K562 (cell line): Measurements from ENCODE around the gene AIM2. TPM values are rescaled to one million over a fixed set of nuclear protein-coding genes. Genes with fewer than 3 reads are reported as not detected.
A peak's percentile ranks its signal among the peaks of the same experiment; 100 is the strongest.

Experiments
- FOXA1 ChIP-seq: fragments of 450-650 bp; IDR thresholded peaks from 2 replicates; pipeline ENCODE4 v1.6.1; 2016; ENCODE audit warnings: mild to moderate bottlenecking, borderline replicate concordance
- NFIC ChIP-seq: fragments of 450-650 bp; IDR thresholded peaks from 2 replicates; pipeline ENCODE4 v1.6.1; 2017; ENCODE audit warnings: mild to moderate bottlenecking, inconsistent platforms
- NUFIP1 ChIP-seq: fragments of 450-650 bp; IDR thresholded peaks from 2 replicates; pipeline ENCODE4 v1.6.1; 2018; ENCODE audit not compliant: partially characterized antibody
- PYGO2 ChIP-seq: fragments of 450-650 bp; IDR thresholded peaks from 2 replicates; pipeline ENCODE4 v1.6.1; 2016; ENCODE audit warnings: mild to moderate bottlenecking, missing genetic modification characterization, moderate library complexity, missing compliant biosample characterization
- SP1 ChIP-seq: sonication (generic); formaldehyde crosslinking; IDR thresholded peaks from 2 replicates; pipeline ENCODE4 v1.8.1; 2022; ENCODE audit warnings: mild to moderate bottlenecking, missing genetic modification reagents
- ZNF398 ChIP-seq: fragments of 250-450 bp; sonication (Bioruptor Pico); IDR thresholded peaks from 2 replicates; pipeline ENCODE4 v1.8.0; 2021; ENCODE audit warnings: moderate library complexity, mild to moderate bottlenecking, inconsistent platforms
- ZNF561 ChIP-seq: fragments of 450-650 bp; formaldehyde crosslinking; conservative IDR thresholded peaks from 2 replicates; pipeline ENCODE4 v1.4.0; 2020; ENCODE audit warnings: mild to moderate bottlenecking, moderate library complexity
- polyA plus RNA-seq, 8 experiments: library from polyadenylated mRNA; depleted of rRNA in 4 of 8; stranded (reverse) in 5 of 8; unstranded in 3 of 8; fragments of >200 nt; fragmentation: Nextera tagmentation in 2 of 8; fragmentation: Illumina TruSeq in 1 of 8; extraction: Ambion mirVana in 2 of 8; extraction: Trizol in 1 of 8; gene quantifications; 2 replicates each; pipeline versions ENCODE4 v1.2.1 to v1.2.3, GENCODE V29; 2011 to 2014; ENCODE audit warnings: inconsistent platforms in 1 of 8, missing spikeins in 1 of 8
- total RNA-seq, 7 experiments: library from RNA; depleted of rRNA in 6 of 7; stranded (reverse); fragments of >200 nt in 6 of 7; fragmentation: Illumina TruSeq in 2 of 7; extraction: Trizol in 2 of 7; gene quantifications; 2 replicates each; pipeline versions ENCODE4 v1.2.1 to v1.2.3, GENCODE V29; 2011 to 2021; ENCODE audit warnings: low replicate concordance in 1 of 7
- TF ChIP-seq, protein P1 (sequence below), 3 experiments: fragments of 200-800 bp in 1 of 3; fragments of 250-450 bp in 1 of 3; fragments of 450-650 bp in 1 of 3; sonication (Bioruptor Pico) in 1 of 3; sonication (Bioruptor generic) in 1 of 3; formaldehyde crosslinking in 1 of 3; IDR thresholded peaks; 2 replicates each; pipeline versions ENCODE4 v1.6.1 to v1.8.0; 2016 to 2022; ENCODE audit warnings: mild to moderate bottlenecking in 2 of 3, missing genetic modification characterization in 2 of 3, missing compliant biosample characterization in 1 of 3, moderate library complexity in 1 of 3
- TF ChIP-seq, protein P2 (sequence below): fragments of 450-650 bp; formaldehyde crosslinking; IDR thresholded peaks from 2 replicates; pipeline ENCODE4 v1.4.0; 2022; ENCODE audit warnings: missing genetic modification characterization
- TF ChIP-seq, protein P3 (sequence below), 2 experiments: IDR thresholded peaks; 2 replicates each; pipeline ENCODE4 v1.6.1; 2011; ENCODE audit warnings: borderline replicate concordance in 1 of 2, control low read depth in 1 of 2, low read depth in 1 of 2, low read length in 1 of 2, mild to moderate bottlenecking in 1 of 2, mixed read lengths in 1 of 2, moderate library complexity in 1 of 2; ENCODE audit not compliant: insufficient read depth in 1 of 2, insufficient read length in 1 of 2, poor library complexity in 1 of 2, severe bottlenecking in 1 of 2; ENCODE audit errors: extremely low read depth in 1 of 2
- TF ChIP-seq, protein P4 (sequence below): fragments of 250-450 bp; sonication (Bioruptor Pico); IDR thresholded peaks from 2 replicates; pipeline ENCODE4 v1.5.0; 2020; ENCODE audit warnings: mild to moderate bottlenecking

The AIM2 gene
- total and polyA plus RNA-seq, 9 of the 15 experiments (the other 6 are each of a cell fraction or from before 2014, with no cell fraction given): 0.10 to 0.95 (median 0.22) TPM

DNA sequence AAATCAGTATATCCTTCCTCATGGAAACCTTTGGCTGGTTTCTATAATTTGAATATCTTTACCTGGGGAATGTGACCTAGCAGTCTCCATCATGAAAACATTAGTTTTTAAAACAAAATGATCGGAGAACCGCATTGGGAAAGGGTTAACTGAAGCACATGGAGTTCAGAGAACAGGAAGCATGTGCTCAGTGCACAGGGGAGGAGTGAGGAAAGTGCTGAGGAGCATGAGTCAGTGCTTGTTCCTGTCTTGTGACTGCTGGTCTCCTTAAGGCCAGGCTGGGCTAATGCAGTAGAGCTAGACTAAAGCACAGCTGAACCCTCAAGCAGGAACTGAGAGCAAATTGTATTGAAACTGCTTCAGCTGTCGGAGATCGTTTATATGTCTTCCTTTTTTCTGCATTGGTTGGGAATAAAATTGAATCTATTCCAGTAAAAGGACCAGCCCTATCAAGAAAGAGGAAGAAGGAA is 61.1 kb downstream of the AIM2 start (continued):
- TF ChIP-seq, protein P1, sequence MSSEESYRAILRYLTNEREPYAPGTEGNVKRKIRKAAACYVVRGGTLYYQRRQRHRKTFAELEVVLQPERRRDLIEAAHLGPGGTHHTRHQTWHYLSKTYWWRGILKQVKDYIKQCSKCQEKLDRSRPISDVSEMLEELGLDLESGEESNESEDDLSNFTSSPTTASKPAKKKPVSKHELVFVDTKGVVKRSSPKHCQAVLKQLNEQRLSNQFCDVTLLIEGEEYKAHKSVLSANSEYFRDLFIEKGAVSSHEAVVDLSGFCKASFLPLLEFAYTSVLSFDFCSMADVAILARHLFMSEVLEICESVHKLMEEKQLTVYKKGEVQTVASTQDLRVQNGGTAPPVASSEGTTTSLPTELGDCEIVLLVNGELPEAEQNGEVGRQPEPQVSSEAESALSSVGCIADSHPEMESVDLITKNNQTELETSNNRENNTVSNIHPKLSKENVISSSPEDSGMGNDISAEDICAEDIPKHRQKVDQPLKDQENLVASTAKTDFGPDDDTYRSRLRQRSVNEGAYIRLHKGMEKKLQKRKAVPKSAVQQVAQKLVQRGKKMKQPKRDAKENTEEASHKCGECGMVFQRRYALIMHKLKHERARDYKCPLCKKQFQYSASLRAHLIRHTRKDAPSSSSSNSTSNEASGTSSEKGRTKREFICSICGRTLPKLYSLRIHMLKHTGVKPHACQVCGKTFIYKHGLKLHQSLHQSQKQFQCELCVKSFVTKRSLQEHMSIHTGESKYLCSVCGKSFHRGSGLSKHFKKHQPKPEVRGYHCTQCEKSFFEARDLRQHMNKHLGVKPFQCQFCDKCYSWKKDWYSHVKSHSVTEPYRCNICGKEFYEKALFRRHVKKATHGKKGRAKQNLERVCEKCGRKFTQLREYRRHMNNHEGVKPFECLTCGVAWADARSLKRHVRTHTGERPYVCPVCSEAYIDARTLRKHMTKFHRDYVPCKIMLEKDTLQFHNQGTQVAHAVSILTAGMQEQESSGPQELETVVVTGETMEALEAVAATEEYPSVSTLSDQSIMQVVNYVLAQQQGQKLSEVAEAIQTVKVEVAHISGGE (CRISPR knock-in tag; IDR thresholded peaks at IDR 0.05): peak in 1 of 3 experiments; percentile 79; a peak in 2 of 6 replicates
- TF ChIP-seq NUFIP1 (no peak), ZNF398 (no peak), SP1 (no peak), PYGO2 (tag) (peak; percentile 48; the same call in 1 of the 2 replicates), FOXA1 (no peak), ZNF561 (CRISPR knock-in tag) (no peak), NFIC (no peak)
- TF ChIP-seq, protein P2, sequence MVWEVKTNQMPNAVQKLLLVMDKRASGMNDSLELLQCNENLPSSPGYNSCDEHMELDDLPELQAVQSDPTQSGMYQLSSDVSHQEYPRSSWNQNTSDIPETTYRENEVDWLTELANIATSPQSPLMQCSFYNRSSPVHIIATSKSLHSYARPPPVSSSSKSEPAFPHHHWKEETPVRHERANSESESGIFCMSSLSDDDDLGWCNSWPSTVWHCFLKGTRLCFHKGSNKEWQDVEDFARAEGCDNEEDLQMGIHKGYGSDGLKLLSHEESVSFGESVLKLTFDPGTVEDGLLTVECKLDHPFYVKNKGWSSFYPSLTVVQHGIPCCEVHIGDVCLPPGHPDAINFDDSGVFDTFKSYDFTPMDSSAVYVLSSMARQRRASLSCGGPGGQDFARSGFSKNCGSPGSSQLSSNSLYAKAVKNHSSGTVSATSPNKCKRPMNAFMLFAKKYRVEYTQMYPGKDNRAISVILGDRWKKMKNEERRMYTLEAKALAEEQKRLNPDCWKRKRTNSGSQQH (CRISPR knock-in tag): 0 out of 2 replicates have a peak, but pooled peaks have one; percentile 28
- TF ChIP-seq, protein P3, sequence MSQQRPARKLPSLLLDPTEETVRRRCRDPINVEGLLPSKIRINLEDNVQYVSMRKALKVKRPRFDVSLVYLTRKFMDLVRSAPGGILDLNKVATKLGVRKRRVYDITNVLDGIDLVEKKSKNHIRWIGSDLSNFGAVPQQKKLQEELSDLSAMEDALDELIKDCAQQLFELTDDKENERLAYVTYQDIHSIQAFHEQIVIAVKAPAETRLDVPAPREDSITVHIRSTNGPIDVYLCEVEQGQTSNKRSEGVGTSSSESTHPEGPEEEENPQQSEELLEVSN (IDR thresholded peaks at IDR 0.05; ENCODE audit: borderline replicate concordance in 1 of 2, extremely low read depth in 1 of 2, insufficient read depth in 1 of 2, insufficient read length in 1 of 2, low read depth in 1 of 2, low read length in 1 of 2, poor library complexity in 1 of 2, severe bottlenecking in 1 of 2): peak; percentile 47 to 72
- TF ChIP-seq, protein P4, sequence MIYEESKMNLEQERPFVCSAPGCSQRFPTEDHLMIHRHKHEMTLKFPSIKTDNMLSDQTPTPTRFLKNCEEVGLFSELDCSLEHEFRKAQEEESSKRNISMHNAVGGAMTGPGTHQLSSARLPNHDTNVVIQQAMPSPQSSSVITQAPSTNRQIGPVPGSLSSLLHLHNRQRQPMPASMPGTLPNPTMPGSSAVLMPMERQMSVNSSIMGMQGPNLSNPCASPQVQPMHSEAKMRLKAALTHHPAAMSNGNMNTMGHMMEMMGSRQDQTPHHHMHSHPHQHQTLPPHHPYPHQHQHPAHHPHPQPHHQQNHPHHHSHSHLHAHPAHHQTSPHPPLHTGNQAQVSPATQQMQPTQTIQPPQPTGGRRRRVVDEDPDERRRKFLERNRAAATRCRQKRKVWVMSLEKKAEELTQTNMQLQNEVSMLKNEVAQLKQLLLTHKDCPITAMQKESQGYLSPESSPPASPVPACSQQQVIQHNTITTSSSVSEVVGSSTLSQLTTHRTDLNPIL (CRISPR knock-in tag): 0 out of 2 replicates have a peak, but pooled peaks have one; percentile 20
